Stomach (tissue), 4 donors: ENCODE data around the gene HECW1.

ENCODE experiments used
- EP300 ChIP-seq: sonication (generic); formaldehyde crosslinking; IDR thresholded peaks from one replicate; pipeline ENCODE4 v1.6.1; 2017; ENCODE audit warnings: antibody characterized with exemption
- POLR2A ChIP-seq, 4 donors: fragments of 450-650 bp; IDR thresholded peaks; one replicate each; pipeline ENCODE4 v1.6.1; 2016; ENCODE audit warnings: antibody characterized with exemption in 4 of 4, control low read depth in 2 of 4, mild to moderate bottlenecking in 1 of 4, moderate library complexity in 1 of 4
- TF ChIP-seq, protein P1 (sequence below), 7 experiments: fragments of 450-650 bp in 4 of 7; fragments of 200-600 bp in 3 of 7; sonication (generic) in 3 of 7; IDR thresholded peaks; one replicate each; pipeline ENCODE4 v1.5.1; 2016 to 2019; ENCODE audit warnings: antibody characterized with exemption in 7 of 7, control low read depth in 2 of 7, mild to moderate bottlenecking in 1 of 7

DNA sequence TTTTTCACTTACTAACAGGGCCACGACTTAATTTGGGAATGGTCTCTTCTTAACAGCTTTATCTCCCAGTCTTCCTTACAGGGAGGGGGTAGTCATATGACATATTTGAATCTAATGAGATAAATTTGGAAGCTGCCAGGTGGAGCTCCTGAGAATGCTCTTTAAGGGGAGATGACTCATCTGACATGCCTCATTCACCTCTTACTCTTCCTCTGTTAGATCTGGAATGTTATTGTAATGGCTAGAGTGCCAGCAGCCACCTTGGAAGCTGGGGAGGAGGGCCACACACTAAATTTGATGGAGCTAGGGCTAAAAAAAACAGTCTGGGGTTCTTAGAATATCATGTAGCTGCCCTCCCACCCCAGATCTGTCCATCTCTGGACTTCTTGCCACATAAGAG, 22.7 kb downstream of the HECW1 start:
- TF ChIP-seq, protein P1, sequence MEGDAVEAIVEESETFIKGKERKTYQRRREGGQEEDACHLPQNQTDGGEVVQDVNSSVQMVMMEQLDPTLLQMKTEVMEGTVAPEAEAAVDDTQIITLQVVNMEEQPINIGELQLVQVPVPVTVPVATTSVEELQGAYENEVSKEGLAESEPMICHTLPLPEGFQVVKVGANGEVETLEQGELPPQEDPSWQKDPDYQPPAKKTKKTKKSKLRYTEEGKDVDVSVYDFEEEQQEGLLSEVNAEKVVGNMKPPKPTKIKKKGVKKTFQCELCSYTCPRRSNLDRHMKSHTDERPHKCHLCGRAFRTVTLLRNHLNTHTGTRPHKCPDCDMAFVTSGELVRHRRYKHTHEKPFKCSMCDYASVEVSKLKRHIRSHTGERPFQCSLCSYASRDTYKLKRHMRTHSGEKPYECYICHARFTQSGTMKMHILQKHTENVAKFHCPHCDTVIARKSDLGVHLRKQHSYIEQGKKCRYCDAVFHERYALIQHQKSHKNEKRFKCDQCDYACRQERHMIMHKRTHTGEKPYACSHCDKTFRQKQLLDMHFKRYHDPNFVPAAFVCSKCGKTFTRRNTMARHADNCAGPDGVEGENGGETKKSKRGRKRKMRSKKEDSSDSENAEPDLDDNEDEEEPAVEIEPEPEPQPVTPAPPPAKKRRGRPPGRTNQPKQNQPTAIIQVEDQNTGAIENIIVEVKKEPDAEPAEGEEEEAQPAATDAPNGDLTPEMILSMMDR (IDR thresholded peaks at IDR 0.05): no peak
- TF ChIP-seq POLR2A (IDR thresholded peaks at IDR 0.05) (no peak), EP300 (no peak)
